ENCODE data around the gene MKNK2.
"Not testable (repeated sequence)": the region's sequence is repeated elsewhere in the genome, so short reads cannot be mapped to it uniquely, and the experiment has no call there.

MKNK2 gene

DNA sequence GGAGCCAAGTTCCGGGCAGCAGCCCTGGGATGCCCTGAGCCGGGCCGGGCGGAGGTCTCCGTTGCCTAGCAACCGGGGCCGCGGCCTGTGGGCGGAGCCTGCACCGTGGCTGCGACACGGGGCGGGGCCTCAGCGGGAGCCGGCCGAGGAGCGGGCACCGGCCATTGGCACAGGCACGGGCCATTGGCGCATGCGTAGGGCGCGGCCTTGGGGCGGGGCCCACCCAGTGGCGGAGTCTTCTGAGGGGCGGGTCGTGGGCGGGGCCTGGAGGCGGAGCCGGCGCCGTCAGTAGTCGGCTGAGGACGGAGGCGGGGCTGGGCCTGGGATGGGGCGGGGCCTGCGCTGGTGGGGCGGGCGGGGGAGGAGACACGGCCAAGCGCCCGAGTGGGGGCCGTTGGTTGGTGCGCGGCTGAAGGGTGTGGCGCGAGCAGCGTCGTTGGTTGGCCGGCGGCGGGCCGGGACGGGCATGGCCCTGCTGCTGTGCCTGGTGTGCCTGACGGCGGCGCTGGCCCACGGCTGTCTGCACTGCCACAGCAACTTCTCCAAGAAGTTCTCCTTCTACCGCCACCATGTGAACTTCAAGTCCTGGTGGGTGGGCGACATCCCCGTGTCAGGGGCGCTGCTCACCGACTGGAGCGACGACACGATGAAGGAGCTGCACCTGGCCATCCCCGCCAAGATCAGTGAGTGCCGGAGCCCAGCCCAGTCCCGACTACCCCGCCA lies 45.6 kb upstream of the MKNK2 start, which contains the start of gene IZUMO4:
Gene IZUMO4 (plus strand): TSS at position 436 of the 723 bp plus-strand sequence. CDS start 31 bp downstream, at position 467.
- TF ChIP-seq, protein P1, sequence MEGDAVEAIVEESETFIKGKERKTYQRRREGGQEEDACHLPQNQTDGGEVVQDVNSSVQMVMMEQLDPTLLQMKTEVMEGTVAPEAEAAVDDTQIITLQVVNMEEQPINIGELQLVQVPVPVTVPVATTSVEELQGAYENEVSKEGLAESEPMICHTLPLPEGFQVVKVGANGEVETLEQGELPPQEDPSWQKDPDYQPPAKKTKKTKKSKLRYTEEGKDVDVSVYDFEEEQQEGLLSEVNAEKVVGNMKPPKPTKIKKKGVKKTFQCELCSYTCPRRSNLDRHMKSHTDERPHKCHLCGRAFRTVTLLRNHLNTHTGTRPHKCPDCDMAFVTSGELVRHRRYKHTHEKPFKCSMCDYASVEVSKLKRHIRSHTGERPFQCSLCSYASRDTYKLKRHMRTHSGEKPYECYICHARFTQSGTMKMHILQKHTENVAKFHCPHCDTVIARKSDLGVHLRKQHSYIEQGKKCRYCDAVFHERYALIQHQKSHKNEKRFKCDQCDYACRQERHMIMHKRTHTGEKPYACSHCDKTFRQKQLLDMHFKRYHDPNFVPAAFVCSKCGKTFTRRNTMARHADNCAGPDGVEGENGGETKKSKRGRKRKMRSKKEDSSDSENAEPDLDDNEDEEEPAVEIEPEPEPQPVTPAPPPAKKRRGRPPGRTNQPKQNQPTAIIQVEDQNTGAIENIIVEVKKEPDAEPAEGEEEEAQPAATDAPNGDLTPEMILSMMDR (IDR thresholded peaks at IDR 0.05; ENCODE audit: low read depth, low read length) = peak; percentile 26
- peak; percentile 98 to 99 for DNase-seq (ENCODE audit: low read depth in 2 of 2)
- H3K4me3 ChIP-seq (replicated peaks in 1 of 2; ENCODE audit: low read depth in 2 of 2, low read length in 2 of 2) = peak within 1 kb of the TSS; percentile 73 to 76

DNA sequence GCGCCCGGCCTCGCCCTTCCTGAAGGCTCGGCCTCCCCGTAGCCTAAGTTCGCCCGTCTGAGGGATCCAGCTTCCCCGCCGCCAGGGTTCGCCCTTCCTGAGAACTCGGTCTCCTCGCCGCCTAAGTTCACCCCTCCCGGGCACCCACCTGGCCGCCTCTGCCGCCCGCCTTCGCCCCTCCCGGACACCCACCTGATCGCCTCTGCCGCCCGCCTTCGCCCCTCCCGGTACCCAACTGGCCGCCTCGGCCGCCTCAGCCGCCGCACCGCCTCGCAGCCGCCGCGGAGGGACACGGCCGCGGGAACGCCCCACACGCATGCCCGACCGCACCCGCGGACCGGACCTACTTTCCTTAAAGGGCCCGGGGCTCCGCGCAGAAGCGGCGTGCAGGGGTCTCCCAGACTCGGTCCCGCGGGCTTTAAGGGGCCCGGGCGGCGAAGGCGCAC lies 45.0 kb upstream of the MKNK2 start, which contains the start of gene MOB3A:
Gene MOB3A (minus strand): TSS at position 293 of the 446 bp plus-strand sequence. CDS start 17,766 bp downstream, outside the sequence.
- peak; percentile 95 to 97 for DNase-seq (ENCODE audit: low read depth in 2 of 2)
- TF ChIP-seq, protein P1 (IDR thresholded peaks at IDR 0.05; ENCODE audit: low read depth, low read length) = peak; percentile 37
- peak within 1 kb of the TSS; percentile 73 to 76 for H3K4me3 ChIP-seq (replicated peaks in 1 of 2; ENCODE audit: low read depth in 2 of 2, low read length in 2 of 2)

DNA sequence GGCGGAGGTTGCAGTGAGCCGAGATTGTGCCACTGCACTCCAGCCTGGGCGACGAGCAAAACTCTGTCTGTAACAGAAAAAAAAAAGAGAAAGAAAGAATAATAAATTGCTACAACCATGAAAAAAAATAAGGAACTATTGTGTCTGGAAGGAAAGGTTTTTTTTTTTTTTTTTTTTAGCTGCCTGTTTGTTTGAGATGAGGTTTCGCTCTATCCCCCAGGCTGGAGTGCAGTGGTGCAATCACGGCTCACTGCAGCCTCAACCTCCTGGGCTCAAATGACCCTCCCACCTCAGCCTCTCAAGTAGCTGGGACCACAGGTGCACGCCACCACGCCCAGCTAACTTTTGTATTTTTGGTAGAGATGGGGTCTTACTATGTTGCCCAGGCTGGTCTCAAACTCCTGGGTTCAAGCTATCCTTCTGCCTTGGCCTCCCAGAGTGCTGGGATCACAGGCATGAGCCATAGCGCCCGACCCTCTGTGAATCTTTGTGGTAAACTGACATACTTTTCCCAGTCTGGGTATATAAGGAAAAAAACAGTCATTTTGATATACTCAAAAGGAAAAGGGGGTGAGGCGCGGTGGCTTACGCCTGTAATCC lies 41.0 kb upstream of the MKNK2 start:
- H3K4me3 ChIP-seq (replicated peaks in 1 of 2; ENCODE audit: low read depth in 2 of 2, low read length in 2 of 2) = not testable (repeated sequence)

DNA sequence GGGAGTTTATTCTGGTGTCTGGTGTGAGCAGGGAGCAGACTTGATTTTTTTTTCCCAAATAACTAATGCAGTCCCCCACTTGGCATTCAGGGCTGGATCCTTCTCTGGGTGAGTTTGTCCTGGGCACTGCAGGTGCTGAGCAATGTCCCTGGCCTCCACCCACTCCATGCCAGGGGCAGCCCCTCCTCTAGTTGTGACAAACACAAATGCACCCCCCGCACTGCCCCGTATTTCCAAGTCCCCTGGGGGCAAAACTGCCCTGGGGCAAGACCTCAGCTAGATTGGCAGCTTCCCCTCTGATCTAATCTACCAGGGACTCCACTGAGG lies 38.6 kb upstream of the MKNK2 start:
- TF ChIP-seq, protein P1 (IDR thresholded peaks at IDR 0.05; ENCODE audit: low read depth, low read length) = no peak
- no peak overlapping the region for H3K4me3 ChIP-seq (replicated peaks in 1 of 2; ENCODE audit: low read depth in 2 of 2, low read length in 2 of 2)
- DNase-seq (ENCODE audit: low read depth in 2 of 2) = no peak

More for the DNA sequence above, 41.0 kb upstream of the MKNK2 start:
- not testable (repeated sequence) for DNase-seq (ENCODE audit: low read depth in 2 of 2)

DNA sequence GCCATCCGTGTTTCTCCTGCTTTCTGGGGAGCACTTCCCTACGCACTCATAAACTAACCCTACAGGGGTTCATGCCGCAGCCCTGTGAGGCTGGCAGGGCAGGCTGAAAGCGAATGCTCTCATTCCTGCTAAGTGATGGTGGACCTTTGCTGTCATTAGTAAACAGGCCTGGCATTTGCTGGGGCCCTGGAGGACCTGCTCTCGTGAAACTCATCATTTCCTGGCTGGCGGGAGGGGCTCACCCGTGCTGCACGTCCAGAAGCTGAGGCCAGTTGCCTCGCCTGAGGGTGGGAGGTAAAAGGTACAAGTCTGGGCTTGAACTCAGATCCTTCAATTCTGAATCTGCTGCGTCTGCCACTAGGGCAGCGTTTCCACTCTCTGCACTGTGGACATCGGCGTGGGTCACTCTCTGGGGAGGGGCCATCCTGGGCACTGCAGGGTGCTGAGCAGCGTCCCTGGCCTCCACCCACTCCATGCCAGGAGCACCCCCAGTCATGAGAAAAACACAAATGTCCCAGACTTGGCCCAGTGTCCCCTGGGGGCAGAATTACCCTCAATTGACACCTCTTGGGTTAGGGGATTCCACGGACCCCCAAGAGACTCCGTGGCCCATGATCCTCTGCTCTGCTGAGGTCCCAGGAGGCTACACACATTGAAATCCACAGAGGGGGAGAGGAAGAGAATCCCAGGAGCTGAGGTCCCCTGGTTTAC lies 38.1 kb upstream of the MKNK2 start:
- TF ChIP-seq, protein P1 (IDR thresholded peaks at IDR 0.05; ENCODE audit: low read depth, low read length) = no peak
- peak; percentile 33 to 56 for DNase-seq (ENCODE audit: low read depth in 2 of 2)
- H3K4me3 ChIP-seq (replicated peaks in 1 of 2; ENCODE audit: low read depth in 2 of 2, low read length in 2 of 2) = no peak overlapping the region

DNA sequence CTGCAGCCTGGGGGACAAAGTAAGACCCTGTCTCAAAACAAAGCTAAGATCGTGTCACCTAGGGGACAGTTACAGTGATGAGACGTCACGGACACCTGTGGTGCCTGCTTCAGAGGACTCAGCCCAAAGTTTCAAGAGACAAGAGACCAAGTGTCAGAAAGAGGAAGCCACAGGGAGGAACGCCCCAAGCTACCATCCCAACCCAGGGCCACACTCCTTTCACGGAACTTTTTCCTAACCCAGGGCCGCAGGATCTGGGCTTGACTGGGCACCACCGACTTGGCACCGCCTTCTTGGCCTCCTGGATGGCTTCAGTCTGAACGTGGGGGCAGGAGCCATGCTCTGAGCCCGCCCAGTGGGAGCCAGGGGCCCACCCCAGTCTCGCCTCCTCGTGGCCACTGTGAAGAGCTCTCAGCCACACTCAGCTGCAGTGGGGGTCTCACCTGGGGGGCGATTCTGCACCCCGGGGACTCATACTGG lies 36.6 kb upstream of the MKNK2 start:
- DNase-seq (ENCODE audit: low read depth in 2 of 2) = no peak
- TF ChIP-seq, protein P1 (IDR thresholded peaks at IDR 0.05; ENCODE audit: low read depth, low read length) = no peak
- H3K4me3 ChIP-seq (replicated peaks in 1 of 2; ENCODE audit: low read depth in 2 of 2, low read length in 2 of 2) = no peak overlapping the region

DNA sequence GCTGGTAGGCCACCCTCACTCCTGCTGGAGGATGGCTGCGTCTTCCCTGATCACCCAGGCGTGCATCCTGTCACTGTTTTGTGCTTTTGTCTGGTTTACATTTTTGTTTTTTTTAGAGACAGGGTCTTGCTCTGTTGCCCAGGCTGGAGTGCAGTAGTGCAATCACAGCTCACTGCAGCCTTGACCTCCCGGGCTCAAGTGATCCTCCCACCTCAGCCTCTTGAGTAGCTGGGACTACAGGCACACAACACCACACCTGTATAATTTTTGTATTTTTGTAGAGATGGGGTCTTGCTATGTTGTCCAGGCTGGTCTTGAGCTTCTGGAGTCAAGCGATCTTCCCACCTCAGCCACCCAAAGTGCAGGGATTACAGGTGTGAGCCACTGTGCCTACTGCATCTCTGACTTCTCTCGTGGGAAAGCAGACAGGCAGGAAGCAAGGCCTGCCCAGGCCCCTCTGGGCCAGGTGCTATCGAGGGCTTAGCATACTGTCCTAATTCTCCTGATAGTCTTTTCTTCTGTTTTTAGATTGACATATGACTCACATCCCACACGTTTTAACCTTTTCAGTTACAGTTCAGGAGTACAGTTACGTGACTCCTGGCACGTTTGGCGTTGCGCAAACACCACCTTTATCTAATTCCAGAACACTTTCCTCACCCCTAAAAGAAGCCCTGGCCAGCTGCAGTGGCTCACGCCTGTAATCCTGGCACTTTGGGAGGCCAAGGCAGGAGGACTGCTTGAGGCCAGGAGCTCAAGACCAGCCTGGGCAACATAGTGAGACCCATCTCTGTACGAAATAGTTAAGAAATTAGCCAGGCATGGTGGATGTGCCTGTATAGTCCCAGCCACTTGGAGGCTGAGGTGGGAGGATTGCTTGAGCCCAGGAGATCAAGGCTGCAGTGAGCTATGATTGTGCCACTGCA lies 35.9 kb upstream of the MKNK2 start:
- not testable (repeated sequence) for H3K4me3 ChIP-seq (replicated peaks in 1 of 2; ENCODE audit: low read depth in 2 of 2, low read length in 2 of 2)
- peak; percentile 61 to 66 for DNase-seq (ENCODE audit: low read depth in 2 of 2)
